Measurements from ENCODE around the gene HNRNPUL1.

Gene HNRNPUL1

GRCh38 chr19:41234512-41235168 is 29.5 kb upstream of the HNRNPUL1 start:
- no peak for DNase-seq (ENCODE audit: low read depth)

- DNase-seq (ENCODE audit: low read depth) = no peak
These were observed 28.7 kb upstream of the HNRNPUL1 start for GRCh38 chr19:41235480-41235879.

DNA sequence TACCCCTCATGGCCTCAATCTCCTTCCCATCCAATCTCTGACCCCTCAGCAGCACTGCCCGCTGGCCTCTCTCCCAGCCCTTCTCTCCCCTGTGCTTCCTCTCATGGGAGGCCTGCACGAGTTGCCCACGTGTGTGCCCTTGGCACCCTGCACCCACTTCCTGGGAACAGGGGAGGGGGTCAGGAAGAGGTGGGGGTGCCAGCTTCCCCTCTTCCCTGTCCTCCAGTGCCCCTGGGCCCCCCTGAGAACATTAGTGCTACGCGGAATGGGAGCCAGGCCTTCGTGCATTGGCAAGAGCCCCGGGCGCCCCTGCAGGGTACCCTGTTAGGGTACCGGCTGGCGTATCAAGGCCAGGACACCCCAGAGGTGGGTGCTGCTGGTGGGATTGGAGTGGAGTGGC is 25.9 kb upstream of the HNRNPUL1 start:
- DNase-seq (ENCODE audit: low read depth) = no peak

DNA sequence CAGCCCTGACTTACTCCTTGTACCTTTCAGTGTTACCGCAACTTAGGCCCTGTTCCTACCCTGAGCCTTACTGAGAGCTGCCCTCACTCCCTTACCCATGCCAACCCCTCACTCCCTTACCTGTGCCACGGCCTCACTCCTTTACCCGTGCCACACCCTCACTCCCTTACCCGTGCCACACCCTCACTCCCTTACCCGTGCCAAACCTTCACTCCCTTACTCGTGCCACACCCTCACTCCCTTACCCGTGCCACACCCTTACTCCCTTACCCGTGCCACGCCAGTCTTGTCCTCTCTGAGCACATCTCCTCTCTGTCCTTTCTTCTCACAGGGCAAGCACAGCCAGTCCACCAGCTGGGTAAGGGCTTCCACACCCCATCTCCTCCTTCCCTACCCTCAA is 24.8 kb upstream of the HNRNPUL1 start:
- no peak for DNase-seq (ENCODE audit: low read depth)

DNA sequence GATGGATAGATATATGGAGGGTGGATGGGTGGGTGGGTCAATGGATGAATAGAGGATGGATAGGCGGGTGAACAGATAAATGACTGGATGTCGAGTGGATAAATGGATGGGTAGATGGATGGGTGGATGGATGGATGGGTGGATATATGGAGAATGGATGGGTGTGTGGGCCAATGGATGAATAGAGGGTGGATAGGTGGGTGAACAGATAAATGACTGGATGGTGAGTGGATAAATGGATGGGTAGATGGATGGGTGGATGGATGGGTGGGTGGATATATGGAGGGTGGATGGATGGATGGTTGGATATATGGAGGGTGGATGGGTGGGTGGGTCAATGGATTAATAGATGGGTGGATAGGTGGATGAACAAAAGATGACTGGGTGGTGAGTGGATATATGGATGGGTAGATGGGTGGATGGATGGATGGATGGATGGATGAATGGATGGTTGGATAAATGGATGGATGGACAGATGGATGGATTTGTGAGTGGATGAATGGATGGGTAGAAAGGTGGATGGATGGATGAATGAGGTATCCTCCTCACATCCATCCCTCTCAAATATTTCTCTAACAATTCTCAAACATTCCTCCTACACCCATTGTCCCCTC is 24.1 kb upstream of the HNRNPUL1 start:
- DNase-seq (ENCODE audit: low read depth) = no peak

GRCh38 chr19:41241859-41242258 is 22.3 kb upstream of the HNRNPUL1 start:
- DNase-seq (ENCODE audit: low read depth) = no peak

- no peak for DNase-seq (ENCODE audit: low read depth)
These were observed 20.1 kb upstream of the HNRNPUL1 start for GRCh38 chr19:41244117-41244516.

- no peak for DNase-seq (ENCODE audit: low read depth)
These were observed 18.3 kb upstream of the HNRNPUL1 start for GRCh38 chr19:41245843-41246242.

- no peak for DNase-seq (ENCODE audit: low read depth)
These were observed 15.3 kb upstream of the HNRNPUL1 start for GRCh38 chr19:41248895-41249294.

GRCh38 chr19:41249707-41250423 is 14.3 kb upstream of the HNRNPUL1 start:
- DNase-seq (ENCODE audit: low read depth) = no peak

DNA sequence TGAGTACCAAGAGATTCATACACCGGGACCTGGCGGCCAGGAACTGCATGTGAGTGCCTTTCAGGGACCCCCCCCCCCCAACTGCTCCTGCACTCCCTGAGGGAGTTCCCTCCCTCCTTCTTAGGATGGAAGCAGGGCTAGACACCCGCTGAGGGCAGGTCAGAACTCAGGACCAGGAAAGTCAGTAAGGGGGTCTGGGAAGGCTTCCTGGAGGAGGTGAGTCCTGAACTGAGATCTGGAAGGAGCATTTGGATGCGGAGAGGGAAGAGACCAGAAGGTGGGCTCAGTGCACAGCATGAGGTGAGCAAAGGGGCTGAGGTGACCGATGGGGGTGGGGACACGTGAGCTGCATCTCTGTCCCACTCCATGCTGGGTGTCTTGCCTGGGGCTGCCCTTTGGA is 10.5 kb upstream of the HNRNPUL1 start:
- DNase-seq (ENCODE audit: low read depth) = no peak

DNA sequence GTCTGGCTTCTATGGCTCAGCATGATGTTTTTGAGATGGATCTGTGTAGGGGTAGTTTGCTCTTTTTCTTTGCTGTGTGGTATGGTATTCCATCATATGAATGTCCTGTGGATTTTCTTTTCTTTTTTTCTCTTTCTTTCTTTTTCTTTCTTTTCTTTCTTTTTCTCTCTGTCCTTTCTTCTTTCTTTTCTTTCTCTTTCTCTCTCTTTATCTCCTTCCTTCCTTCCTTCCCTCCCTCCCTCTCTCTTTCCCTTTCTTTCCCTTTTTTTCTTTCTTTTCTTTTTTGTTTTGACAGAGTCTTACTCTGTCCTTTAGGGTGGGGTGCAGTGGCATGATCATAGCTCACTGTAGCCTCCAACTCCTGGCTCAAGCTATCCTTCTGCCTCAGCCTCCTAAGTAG is 9.0 kb upstream of the HNRNPUL1 start:
- no peak for DNase-seq (ENCODE audit: low read depth)

- no peak for DNase-seq (ENCODE audit: low read depth)
These were observed 2.5 kb upstream of the HNRNPUL1 start for GRCh38 chr19:41261474-41262190.

DNA sequence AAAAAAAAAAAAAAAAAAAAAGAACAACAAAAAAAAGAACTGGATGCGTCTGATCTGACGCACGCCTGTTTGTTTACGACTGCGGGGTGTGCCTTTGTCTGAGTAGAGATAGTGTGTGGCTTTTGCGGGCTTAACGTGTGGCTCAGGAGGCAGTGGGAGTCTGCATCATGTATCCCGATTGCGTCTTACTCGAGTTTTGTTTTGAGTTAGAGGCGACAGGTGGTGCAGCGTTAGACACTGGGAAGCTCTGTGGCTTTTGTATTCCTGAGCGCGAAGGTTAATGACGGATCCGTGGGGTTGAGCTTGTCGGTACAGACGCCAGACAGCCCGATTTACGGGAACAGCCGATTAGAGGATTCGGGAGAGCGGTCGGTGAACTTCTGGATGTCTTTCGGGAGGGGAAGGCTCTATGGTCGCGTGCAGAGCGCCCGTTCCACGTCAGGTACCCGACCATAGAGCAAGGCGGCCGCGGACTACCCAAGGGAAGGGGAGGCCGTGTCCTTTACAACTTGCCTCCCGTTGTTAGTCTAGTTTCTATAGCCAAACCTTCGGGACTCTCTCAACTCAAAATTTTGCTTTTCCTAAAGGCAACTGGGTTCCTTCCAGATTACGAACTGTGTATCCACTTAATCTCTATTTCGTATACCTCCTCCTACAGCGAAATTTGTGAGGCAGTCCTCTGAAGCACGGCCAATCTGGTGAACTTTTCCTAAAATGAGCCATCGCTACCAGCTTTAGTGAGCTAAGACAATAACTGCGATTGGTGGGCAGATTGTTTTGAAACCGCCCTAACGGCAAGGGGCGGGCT is 926 bp upstream of the HNRNPUL1 start:
- peak; percentile 68 for DNase-seq (ENCODE audit: low read depth)

DNA sequence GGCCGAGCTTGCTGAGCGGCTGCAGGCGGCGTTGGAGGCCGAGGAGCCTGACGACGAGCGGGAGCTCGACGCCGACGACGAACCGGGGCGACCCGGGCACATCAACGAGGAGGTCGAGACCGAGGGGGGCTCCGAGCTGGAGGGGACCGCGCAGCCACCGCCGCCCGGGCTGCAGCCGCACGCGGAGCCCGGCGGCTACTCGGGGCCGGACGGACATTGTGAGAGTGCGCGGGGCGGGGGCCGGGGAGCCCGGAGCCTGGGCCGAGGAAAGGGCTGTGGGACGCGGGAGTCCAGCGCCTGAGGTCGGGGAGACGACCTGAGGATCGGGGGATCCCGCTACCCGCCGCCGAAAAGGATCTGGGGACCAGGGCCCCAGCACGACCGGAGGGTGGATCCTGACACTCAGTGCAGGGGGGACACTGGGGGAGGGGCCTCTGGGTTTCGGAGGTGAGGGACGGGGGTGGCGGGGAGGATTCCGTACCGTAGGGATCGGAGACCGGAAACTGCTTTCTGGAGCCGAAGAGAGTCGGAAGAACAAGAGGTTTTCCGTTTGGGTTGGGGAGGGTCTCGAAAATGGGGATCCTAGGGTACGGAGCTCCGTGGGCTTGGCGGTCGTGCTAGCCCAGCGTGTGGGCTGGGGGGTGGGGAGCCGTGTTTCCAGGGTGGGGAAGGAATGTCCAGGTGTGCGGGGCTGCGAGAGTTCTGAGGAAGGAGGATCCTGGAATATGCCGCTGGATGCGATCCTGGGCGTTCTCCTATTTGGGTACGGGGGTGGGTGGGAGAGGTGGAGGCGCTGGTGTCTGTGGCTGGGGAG is 616 bp downstream of the HNRNPUL1 start:
- peak; percentile 44 for DNase-seq (ENCODE audit: low read depth)

- no peak for DNase-seq (ENCODE audit: low read depth)
These were observed 1.4 kb downstream of the HNRNPUL1 start for GRCh38 chr19:41265395-41266153.

DNA sequence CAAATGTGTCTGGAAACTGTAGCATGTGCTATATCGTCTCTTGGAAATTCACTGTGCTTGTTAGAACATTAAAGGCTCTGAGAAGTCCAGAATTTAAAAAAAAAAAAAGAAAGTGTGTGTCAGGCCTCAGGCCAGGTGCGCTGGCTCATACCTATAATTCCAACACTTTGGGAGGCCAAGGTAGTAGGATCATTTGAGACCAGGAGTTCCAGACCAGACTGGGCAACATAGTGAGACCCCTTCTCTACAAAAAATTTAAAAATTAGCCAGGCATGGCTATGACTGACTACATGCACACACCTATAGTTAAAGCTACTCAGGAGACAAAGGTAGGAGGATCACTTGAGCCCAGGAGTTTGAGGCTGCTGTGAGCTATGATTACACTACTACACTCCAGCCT is 4.9 kb downstream of the HNRNPUL1 start:
- DNase-seq (ENCODE audit: low read depth) = no peak

DNA sequence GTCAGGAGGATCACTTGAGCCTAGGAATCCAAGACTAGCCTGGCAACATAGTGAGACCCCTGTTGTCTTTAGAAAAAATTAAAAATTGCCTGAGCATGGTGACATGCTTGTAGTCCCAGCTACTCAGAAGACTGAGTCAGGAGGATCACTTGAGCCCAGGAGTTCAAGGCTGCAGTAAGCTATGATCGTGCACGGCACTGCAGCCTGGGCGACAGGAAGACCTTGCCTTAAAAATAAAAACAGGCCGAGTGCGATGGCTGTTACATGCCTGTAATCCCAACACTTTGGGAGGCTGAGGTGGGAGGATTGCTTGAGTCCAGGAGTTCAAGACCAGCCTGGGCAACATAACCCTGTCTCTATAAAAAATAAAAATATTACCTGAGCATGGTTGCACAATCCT is 5.4 kb downstream of the HNRNPUL1 start:
- DNase-seq (ENCODE audit: low read depth) = no peak

DNA sequence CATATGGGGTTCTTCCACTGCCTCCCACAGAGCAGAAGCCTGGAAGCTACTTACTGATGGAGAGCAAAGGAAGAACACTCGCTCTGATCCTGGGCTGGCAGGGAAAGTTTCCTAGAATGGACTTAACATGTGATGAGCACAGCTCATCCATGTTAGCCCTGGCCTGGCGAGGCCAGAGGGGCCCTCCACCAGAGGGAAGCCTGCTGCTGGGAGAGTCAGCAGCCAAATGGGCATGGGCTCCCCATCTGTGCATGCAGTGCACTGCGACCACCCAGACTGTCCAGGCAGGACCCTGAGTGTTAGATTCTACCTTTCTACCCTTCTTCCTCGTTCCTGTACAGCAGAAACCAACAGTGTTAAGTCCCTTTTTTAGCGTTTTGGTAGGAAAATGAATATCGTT is 8.9 kb downstream of the HNRNPUL1 start:
- DNase-seq (ENCODE audit: low read depth) = no peak

DNA sequence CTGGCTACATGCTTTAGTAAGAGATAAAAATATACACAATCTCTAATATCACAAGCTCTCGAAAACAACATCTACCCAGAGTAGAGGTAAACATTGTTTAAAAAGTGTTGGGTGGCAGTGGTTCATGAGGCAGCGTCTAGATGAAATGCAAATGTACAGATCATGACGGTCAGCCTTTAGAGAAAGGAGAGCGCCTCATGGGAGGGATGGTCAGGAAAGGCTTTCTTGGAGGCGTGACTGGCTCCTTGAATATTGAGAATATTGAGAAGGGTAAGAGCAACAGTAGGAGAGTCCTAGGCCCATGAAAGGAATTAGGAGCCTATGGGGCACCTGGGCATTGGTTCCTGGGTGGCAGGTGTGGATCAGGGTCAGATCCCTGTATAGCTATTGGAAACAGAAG is 10.6 kb downstream of the HNRNPUL1 start:
- no peak for DNase-seq (ENCODE audit: low read depth)
